H1 (cell line): ENCODE data around the gene MARCHF10. TPM values are rescaled to one million over a fixed set of nuclear protein-coding genes. Genes with fewer than 3 reads are reported as not detected.

Source experiments
- CTCF ChIA-PET: fragments of 300-600 bp; sonication (Branson Sonifier 250); formaldehyde crosslinking; loops from one replicate; lab custom pipeline; 2021; ENCODE audit not compliant: partially characterized antibody; lab: Charles Lee
- POLR2A ChIA-PET: fragments of 300-600 bp; sonication (Branson Sonifier 250); formaldehyde crosslinking; loops from one replicate; lab custom pipeline; 2021; ENCODE audit warnings: inconsistent platforms; ENCODE audit not compliant: partially characterized antibody; lab: Charles Lee
- DNase-seq, 2 experiments: peaks; one replicate each; pipeline versions ENCODE4 v3.0.0 to v3.0.0-alpha.2; 2010 to 2022; ENCODE audit warnings: low spot score in 2 of 2, low read depth in 1 of 2, mixed read lengths in 1 of 2
- FAIRE-seq: peaks from 2 replicates; lab custom pipeline; 2011; peaks lifted over from hg19 to GRCh38; lab: Jason Lieb, UNC
- H2AFZ ChIP-seq: 2 replicates; pipeline ENCODE4 v1.8.1; 2012; ENCODE audit warnings: low read length, inconsistent platforms
- H2AK5ac ChIP-seq: 2 replicates; pipeline ENCODE4 v1.6.1; 2013; ENCODE audit warnings: low read depth, low read length
- H2BK120ac ChIP-seq: replicated peaks from 2 replicates; pipeline ENCODE3; 2013; ENCODE audit warnings: low read depth, low read length, inconsistent platforms
- H2BK12ac ChIP-seq: 2 replicates; pipeline ENCODE4 v1.6.1; 2013; ENCODE audit warnings: low read depth, low read length
- H2BK15ac ChIP-seq: 2 replicates; pipeline ENCODE4 v1.6.1; 2013; ENCODE audit warnings: low read length
- H2BK20ac ChIP-seq: 2 replicates; pipeline ENCODE4 v1.6.1; 2013; ENCODE audit warnings: low read length
- H2BK5ac ChIP-seq: 2 replicates; pipeline ENCODE4 v1.6.1; 2013; ENCODE audit warnings: low read depth, low read length
- H3K14ac ChIP-seq: 2 replicates; pipeline ENCODE4 v1.6.1; 2013; ENCODE audit warnings: inconsistent platforms; ENCODE audit not compliant: insufficient read length
- H3K18ac ChIP-seq: 2 replicates; pipeline ENCODE4 v1.6.1; 2013; ENCODE audit warnings: low read length; ENCODE audit errors: extremely low read depth
- H3K23ac ChIP-seq: 2 replicates; pipeline ENCODE4 v1.6.1; 2013; ENCODE audit warnings: inconsistent platforms; ENCODE audit not compliant: insufficient read length
- H3K23me2 ChIP-seq: 2 replicates; pipeline ENCODE4 v1.6.1; 2013; ENCODE audit warnings: low read depth, low read length
- H3K27ac ChIP-seq: 2 replicates; pipeline ENCODE4 v1.6.1; 2011; ENCODE audit warnings: low read depth, low read length, inconsistent platforms
- H3K27me3 ChIP-seq, 4 experiments: replicated peaks in 1 of 4; 1 replicate in 1 of 4; 2 replicates in 3 of 4; pipeline versions ENCODE4 v1.6.1 to v1.8.1; 2011 to 2013; ENCODE audit warnings: low read length in 3 of 4, mild to moderate bottlenecking in 3 of 4, inconsistent platforms in 2 of 4, mixed read lengths in 2 of 4, moderate library complexity in 1 of 4; ENCODE audit not compliant: control insufficient read depth in 3 of 4, insufficient read depth in 3 of 4; ENCODE audit errors: extremely low read depth in 1 of 4
- H3K36me3 ChIP-seq, 4 experiments: 2 replicates each; pipeline versions ENCODE4 v1.6.1 to v1.8.1; 2011 to 2013; ENCODE audit warnings: mild to moderate bottlenecking in 4 of 4, low read length in 3 of 4, moderate library complexity in 2 of 4, control low read depth in 1 of 4, inconsistent platforms in 1 of 4; ENCODE audit not compliant: insufficient read depth in 4 of 4, control insufficient read depth in 2 of 4
- H3K4ac ChIP-seq: replicated peaks from 2 replicates; pipeline ENCODE3; 2013; ENCODE audit warnings: low read length, low read depth, mixed read lengths, inconsistent platforms; ENCODE audit not compliant: insufficient read length
- H3K4me1 ChIP-seq, 4 experiments: replicated peaks in 1 of 4; 1 replicate in 1 of 4; 2 replicates in 3 of 4; pipeline versions ENCODE4 v1.6.1 to v1.8.1; 2011 to 2013; ENCODE audit warnings: low read length in 3 of 4, inconsistent platforms in 2 of 4, mixed read lengths in 1 of 4; ENCODE audit not compliant: insufficient read depth in 4 of 4, control insufficient read depth in 3 of 4
- H3K4me2 ChIP-seq, 2 experiments: 2 replicates each; pipeline versions ENCODE4 v1.6.1 to v1.8.1; 2011 to 2013; ENCODE audit warnings: low read depth in 2 of 2, low read length in 2 of 2, control low read depth in 1 of 2, inconsistent platforms in 1 of 2, mild to moderate bottlenecking in 1 of 2; ENCODE audit not compliant: insufficient read depth in 1 of 2
- H3K4me3 ChIP-seq, 4 experiments: fragments of 200-600, 300-600 bp in 1 of 4; sonication (generic), shearing (Covaris generic), sonication (Bioruptor Twin) in 1 of 4; 2 replicates each; pipeline versions ENCODE4 v1.5.1 to v1.8.1; 2011 to 2016; ENCODE audit warnings: low read length in 4 of 4, low read depth in 3 of 4, control low read depth in 2 of 4, inconsistent platforms in 2 of 4, mild to moderate bottlenecking in 2 of 4, mixed read lengths in 1 of 4, moderate library complexity in 1 of 4; ENCODE audit not compliant: insufficient read depth in 2 of 4; ENCODE audit errors: extremely low read depth in 1 of 4
- H3K56ac ChIP-seq: replicated peaks from 2 replicates; pipeline ENCODE3; 2013; ENCODE audit warnings: low read depth, mild to moderate bottlenecking, mixed read lengths, low read length, inconsistent platforms; ENCODE audit not compliant: insufficient read length
- H3K79me1 ChIP-seq: 2 replicates; pipeline ENCODE4 v1.6.1; 2013; ENCODE audit warnings: low read depth, low read length, control low read depth
- H3K79me2 ChIP-seq, 2 experiments: 2 replicates each; pipeline versions ENCODE4 v1.6.1 to v1.8.1; 2012 to 2013; ENCODE audit warnings: low read length in 2 of 2, mild to moderate bottlenecking in 2 of 2, inconsistent platforms in 1 of 2; ENCODE audit not compliant: insufficient read depth in 2 of 2, control insufficient read depth in 1 of 2
- H3K9ac ChIP-seq, 4 experiments: replicated peaks in 1 of 4; 1 replicate in 1 of 4; 2 replicates in 3 of 4; pipeline versions ENCODE4 v1.6.1 to v1.8.1; 2011 to 2013; ENCODE audit warnings: low read depth in 3 of 4, low read length in 3 of 4, control low read depth in 2 of 4, mild to moderate bottlenecking in 2 of 4, moderate library complexity in 2 of 4, inconsistent platforms in 1 of 4; ENCODE audit errors: extremely low read depth in 1 of 4
- H3K9me3 ChIP-seq, 2 experiments: 2 replicates each; pipeline versions ENCODE4 v1.6.1 to v1.8.1; 2012 to 2013; ENCODE audit warnings: mild to moderate bottlenecking in 2 of 2, moderate library complexity in 2 of 2, control low read depth in 1 of 2, inconsistent platforms in 1 of 2, low read depth in 1 of 2, low read length in 1 of 2, mixed read lengths in 1 of 2; ENCODE audit not compliant: insufficient read depth in 2 of 2
- H4K20me1 ChIP-seq, 2 experiments: replicated peaks in 1 of 2; 2 replicates each; pipeline versions ENCODE3 to v1.8.1; 2011 to 2013; ENCODE audit warnings: inconsistent platforms in 2 of 2, low read length in 2 of 2, mild to moderate bottlenecking in 1 of 2; ENCODE audit not compliant: insufficient read depth in 2 of 2, control insufficient read depth in 1 of 2
- H4K5ac ChIP-seq: 2 replicates; pipeline ENCODE4 v1.6.1; 2013; ENCODE audit warnings: low read length, low read depth, mixed read lengths, inconsistent platforms; ENCODE audit not compliant: insufficient read length
- H4K8ac ChIP-seq: 2 replicates; pipeline ENCODE4 v1.8.0; 2013; ENCODE audit warnings: mild to moderate bottlenecking, moderate library complexity, low read length, inconsistent platforms; ENCODE audit not compliant: insufficient read depth; ENCODE audit errors: extremely low read depth
- H4K91ac ChIP-seq: replicated peaks from 2 replicates; pipeline ENCODE3; 2013; ENCODE audit warnings: low read length, mixed read lengths, inconsistent platforms; ENCODE audit not compliant: insufficient read length
- CTBP2 ChIP-seq: IDR thresholded peaks from 2 replicates; pipeline ENCODE4 v1.7.0; 2011; ENCODE audit warnings: borderline replicate concordance, mild to moderate bottlenecking, moderate library complexity, mixed read lengths, low read length; ENCODE audit not compliant: insufficient read depth, insufficient read length
- HDAC2 ChIP-seq, 2 experiments: fragments of 300-600 bp in 1 of 2; sonication (generic) in 1 of 2; IDR thresholded peaks; 2 replicates each; pipeline ENCODE4 v1.6.1; 2011 to 2012; ENCODE audit warnings: low read depth in 2 of 2, low read length in 2 of 2, mild to moderate bottlenecking in 2 of 2, moderate library complexity in 2 of 2, borderline replicate concordance in 1 of 2, inconsistent platforms in 1 of 2
- MAFK ChIP-seq: IDR thresholded peaks from 2 replicates; pipeline ENCODE4 v1.6.1; 2012; ENCODE audit warnings: low read depth, mild to moderate bottlenecking, improper control_type of control experiment, low read length
- RBBP5 ChIP-seq: IDR thresholded peaks from 2 replicates; pipeline ENCODE4 v1.7.1; 2012; ENCODE audit warnings: low read depth, mild to moderate bottlenecking, inconsistent platforms, low read length, moderate library complexity, borderline replicate concordance
- SIRT6 ChIP-seq: IDR thresholded peaks from one replicate; pipeline ENCODE4 v1.7.1; 2012; ENCODE audit warnings: low read length, inconsistent platforms
- SP1 ChIP-seq: IDR thresholded peaks from 2 replicates; pipeline ENCODE4 v1.6.1; 2011; ENCODE audit warnings: low read depth, low read length
- SUZ12 ChIP-seq: fragments of 200-600 bp; sonication (generic); IDR thresholded peaks from 2 replicates; pipeline ENCODE4 v1.6.1; 2012; ENCODE audit warnings: mild to moderate bottlenecking, inconsistent platforms, low read length, moderate library complexity, mixed read lengths
- WGBS, 2 experiments: shearing (Covaris generic) in 1 of 2; methylation state at CpG; one replicate each; pipeline versions ENCODE4 v1.1.6 to v1.1.7; 2013 to 2015; ENCODE audit warnings: low lambda C conversion rate in 2 of 2, mixed read lengths in 2 of 2, inconsistent platforms in 1 of 2, low coverage in 1 of 2, missing lambda C conversion rate in 1 of 2; ENCODE audit not compliant: insufficient replicate concordance in 2 of 2, insufficient coverage in 1 of 2, insufficient read length in 1 of 2; ENCODE audit errors: extremely low coverage in 1 of 2, missing lambda C conversion rate in 1 of 2; 5-methylcytosine and 5-hydroxymethylcytosine counted together
- polyA plus RNA-seq, 7 experiments: library from polyadenylated mRNA; depleted of rRNA in 3 of 7; stranded (reverse) in 5 of 7; unstranded in 2 of 7; fragments of >200 nt in 5 of 7; fragments of 200-250 nt in 2 of 7; gene quantifications; 1 replicate in 5 of 7; 2 replicates in 1 of 7; 4 replicates in 1 of 7; pipeline versions ENCODE4 v1.2.1 to v1.2.3, GENCODE V29; 2011 to 2013; ENCODE audit warnings: missing spikeins in 2 of 7, mixed read lengths in 2 of 7
- total RNA-seq: library from RNA; stranded (reverse); fragmentation: NEBNext Ultra II Directional; extraction: Animal tissue kit (Norgen Biotek cat#: 25700); gene quantifications from 2 replicates; pipeline ENCODE4 v1.2.1, GENCODE V29; 2021
- TF ChIP-seq, protein P1 (sequence below): IDR thresholded peaks from 2 replicates; pipeline ENCODE4 v1.6.1; 2011; ENCODE audit warnings: low read length, improper control_type of control experiment
- TF ChIP-seq, protein P2 (sequence below): IDR thresholded peaks from 2 replicates; pipeline ENCODE4 v1.6.1; 2012; ENCODE audit warnings: low read length, inconsistent platforms

MARCHF10 gene
- total and polyA plus RNA-seq, 2 of the 8 experiments (the other 6 are each of a cell fraction or from before 2014, with no cell fraction given), result 0.48 to 0.73 TPM

DNA sequence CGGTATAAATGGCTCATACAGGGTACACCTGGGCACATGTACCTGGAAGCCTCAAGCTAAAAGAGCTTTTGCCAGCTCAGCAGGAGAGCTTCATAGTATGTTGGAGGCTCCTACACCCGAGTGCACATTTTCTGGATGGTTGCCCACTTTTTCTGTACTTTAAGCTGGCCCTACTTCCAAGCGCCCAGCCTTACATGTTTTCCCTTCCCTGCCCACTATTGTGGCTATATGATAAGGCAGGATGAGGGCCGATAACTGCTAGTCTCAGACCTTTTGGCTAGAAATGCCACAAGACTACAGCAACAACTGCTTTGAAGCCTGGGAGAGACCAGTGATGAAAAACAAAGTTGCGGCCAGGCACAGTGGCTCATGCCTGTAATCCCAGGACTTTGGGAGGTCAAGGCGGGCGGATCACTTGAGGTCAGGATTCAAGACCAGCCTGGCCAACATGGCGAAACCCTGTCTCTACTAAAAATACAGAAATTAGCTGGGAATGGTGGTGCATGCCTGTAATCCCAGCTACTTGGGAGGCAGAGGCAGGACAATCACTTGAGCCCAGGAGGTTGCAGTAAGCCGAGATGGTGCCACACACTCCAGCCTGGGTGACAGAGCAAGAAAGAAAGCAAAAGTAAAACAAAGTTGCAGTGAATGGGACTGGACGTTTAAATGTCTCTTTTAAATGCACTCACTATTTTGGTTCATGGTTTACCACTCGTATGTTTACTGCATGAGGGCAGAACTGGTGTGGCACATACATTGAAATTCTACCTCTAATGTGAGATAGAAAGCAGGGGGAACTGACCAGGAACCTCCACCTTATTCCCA, 14.2 kb upstream of the MARCHF10 start:
- 93% methylated on average over 11 of the region's 11 CpGs; no CpG with 5 or more reads in 1 of the 2 experiments for WGBS, 2 experiments
- no peak overlapping the region for H3K56ac ChIP-seq
- no peak overlapping the region for H2BK20ac ChIP-seq
- no peak overlapping the region for H3K4me2 ChIP-seq
- no peak overlapping the region for H3K14ac ChIP-seq
- H2AK5ac ChIP-seq, result no peak overlapping the region
- no peaks in the 10 kb centered on the region for H3K79me1 ChIP-seq
- H3K27ac ChIP-seq, result no peak overlapping the region
- POLR2A ChIA-PET, result no interaction called here
- H3K23me2 ChIP-seq, result no peaks in the 10 kb centered on the region
- H3K27me3 ChIP-seq, result no peaks in the 10 kb centered on the region
- no peak overlapping the region for H2BK120ac ChIP-seq
- CTCF ChIA-PET, result interaction anchor here (0.6 to 1.4 kb wide), 3 partner anchors 9 to 109 kb away, joined by 3 read pairs; no protein-coding TSS in a partner anchor
- H3K4ac ChIP-seq, result no peak overlapping the region
- H4K91ac ChIP-seq, result no peak overlapping the region
- H4K5ac ChIP-seq, result no peak overlapping the region
- no peak overlapping the region for H3K4me3 ChIP-seq
- no peak overlapping the region for H4K8ac ChIP-seq
- no peaks in the 10 kb centered on the region for H4K20me1 ChIP-seq
- H2BK15ac ChIP-seq, result no peak overlapping the region; the same call in 1 of the 2 replicates
- H2BK12ac ChIP-seq, result no peak overlapping the region
- no peak overlapping the region for H3K18ac ChIP-seq
- no peak overlapping the region for H2BK5ac ChIP-seq
- no peak for DNase-seq
- H3K36me3 ChIP-seq, result no peaks in the 10 kb centered on the region
- H3K4me1 ChIP-seq, result peaks cover 0 to 17% (median 8%) of the 10 kb centered on the region in 4 experiments; a peak in 4 of 7 replicates
- no peaks in the 10 kb centered on the region for H3K79me2 ChIP-seq
- no peak overlapping the region for H3K9ac ChIP-seq
- no peaks in the 10 kb centered on the region for H3K9me3 ChIP-seq
- no peak for FAIRE-seq
- no peak overlapping the region for H3K23ac ChIP-seq
- H2AFZ ChIP-seq, result no peak overlapping the region
- TF ChIP-seq MAFK (no peak), CTBP2 (no peak), SUZ12 (no peak), SP1 (no peak), HDAC2 (IDR thresholded peaks at IDR 0.05; ENCODE audit: borderline replicate concordance in 1 of 2, low read depth in 2 of 2, low read length in 2 of 2) (no peak), RBBP5 (no peak), SIRT6 (no peak)
- TF ChIP-seq, protein P1, sequence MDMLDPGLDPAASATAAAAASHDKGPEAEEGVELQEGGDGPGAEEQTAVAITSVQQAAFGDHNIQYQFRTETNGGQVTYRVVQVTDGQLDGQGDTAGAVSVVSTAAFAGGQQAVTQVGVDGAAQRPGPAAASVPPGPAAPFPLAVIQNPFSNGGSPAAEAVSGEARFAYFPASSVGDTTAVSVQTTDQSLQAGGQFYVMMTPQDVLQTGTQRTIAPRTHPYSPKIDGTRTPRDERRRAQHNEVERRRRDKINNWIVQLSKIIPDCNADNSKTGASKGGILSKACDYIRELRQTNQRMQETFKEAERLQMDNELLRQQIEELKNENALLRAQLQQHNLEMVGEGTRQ, result no peak
- TF ChIP-seq, protein P2, sequence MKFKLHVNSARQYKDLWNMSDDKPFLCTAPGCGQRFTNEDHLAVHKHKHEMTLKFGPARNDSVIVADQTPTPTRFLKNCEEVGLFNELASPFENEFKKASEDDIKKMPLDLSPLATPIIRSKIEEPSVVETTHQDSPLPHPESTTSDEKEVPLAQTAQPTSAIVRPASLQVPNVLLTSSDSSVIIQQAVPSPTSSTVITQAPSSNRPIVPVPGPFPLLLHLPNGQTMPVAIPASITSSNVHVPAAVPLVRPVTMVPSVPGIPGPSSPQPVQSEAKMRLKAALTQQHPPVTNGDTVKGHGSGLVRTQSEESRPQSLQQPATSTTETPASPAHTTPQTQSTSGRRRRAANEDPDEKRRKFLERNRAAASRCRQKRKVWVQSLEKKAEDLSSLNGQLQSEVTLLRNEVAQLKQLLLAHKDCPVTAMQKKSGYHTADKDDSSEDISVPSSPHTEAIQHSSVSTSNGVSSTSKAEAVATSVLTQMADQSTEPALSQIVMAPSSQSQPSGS, result no peak
